SK-N-MC (cell line): ENCODE results near the gene UBTD1.

Experiments
- EZH2 ChIP-seq: fragments of 200-600 bp; sonication (generic); IDR thresholded peaks from one replicate; pipeline ENCODE4 v1.6.1; 2017; ENCODE audit warnings: antibody characterized with exemption
- POLR2AphosphoS5 ChIP-seq: IDR thresholded peaks from 2 replicates; pipeline ENCODE4 v1.6.1; 2012; ENCODE audit warnings: mild to moderate bottlenecking, low read depth, low read length, borderline replicate concordance

DNA sequence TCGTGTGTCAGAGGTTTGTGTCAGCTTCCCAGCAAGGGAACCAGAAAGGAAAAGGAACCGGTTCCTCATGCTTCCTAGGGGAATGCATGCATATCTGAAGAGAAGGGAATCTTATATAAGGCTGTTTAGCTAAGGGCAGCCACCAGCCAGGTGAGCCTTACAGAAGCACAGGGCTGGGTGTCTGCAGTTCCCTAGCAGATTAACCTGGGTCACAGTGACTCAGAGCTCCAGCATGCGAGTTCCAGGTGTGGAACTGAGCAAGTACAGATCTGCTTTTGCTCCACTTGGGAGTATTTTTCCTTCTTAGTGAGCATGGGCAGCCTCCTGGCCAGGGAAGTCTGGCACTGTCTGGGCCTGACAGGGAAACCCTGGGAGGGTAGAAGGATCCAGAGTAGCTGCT lies 72.9 kb downstream of the UBTD1 start:
- no peak for TF ChIP-seq EZH2
- TF ChIP-seq POLR2AphosphoS5: no peak
